NOMO-1 treated with dmso at 0.1 percent for 144 hours (cell line): ENCODE data around the gene DDN.

Experiments used
- DNase-seq: peaks from one replicate; lab custom pipeline; 2025; ENCODE audit not compliant: unreplicated experiment; lab: John Stamatoyannopoulos, UW

DDN gene

DNA sequence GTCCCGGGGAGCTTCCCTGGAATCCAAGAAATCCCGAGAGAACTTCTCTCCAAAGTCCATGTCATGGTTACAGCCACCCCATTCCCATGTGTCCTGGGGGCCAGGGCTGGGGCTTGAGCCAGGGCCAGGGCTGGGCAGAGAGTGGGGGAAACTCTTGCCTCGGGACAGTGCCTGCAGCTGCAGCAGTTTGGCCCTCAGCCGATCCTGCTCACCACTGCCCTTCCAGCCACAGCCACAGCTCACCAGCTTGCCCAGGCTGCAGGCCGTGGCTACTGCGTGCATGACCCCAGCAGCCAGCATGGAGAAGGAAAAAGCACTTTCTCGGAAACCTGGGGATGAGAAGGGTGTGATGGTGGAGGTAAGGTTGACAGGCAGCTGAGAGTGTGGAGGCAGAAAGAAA lies 31.2 kb downstream of the DDN start:
- DNase-seq, result no peak

DNA sequence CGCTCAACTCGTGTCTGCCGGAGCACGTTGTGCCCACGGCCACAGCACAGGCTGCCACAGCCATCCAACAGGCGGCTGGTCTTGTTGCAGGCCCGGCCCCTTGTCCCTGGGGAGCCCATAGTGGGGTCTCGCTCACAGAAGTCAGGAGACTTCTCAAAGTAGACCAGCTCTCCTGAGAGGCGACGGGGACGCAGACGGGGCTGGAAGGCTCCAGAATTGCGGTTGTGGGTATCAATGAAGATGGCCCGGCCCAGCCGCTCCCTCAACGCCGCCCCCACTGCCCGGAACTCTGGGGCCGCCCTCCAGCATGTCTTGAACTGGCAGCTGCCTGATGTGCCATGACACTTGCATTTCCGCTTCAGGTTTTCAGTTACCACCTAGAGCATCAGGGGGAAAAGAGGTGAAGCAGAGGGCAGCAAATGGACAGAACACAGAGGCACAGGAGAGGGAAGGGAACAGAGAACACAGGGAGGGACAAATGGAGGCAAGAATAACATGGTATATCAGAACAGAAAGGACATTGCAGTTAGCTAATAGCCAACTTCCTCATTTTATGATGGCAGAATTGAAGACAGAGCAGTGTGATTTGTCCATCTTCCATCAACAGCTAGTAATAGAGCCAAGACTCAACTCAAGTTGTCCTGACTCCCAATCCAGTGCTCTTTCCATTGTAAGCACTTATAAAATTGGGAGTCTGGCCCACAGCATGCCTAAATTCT lies 32.8 kb downstream of the DDN start:
- DNase-seq, result no peak

DNA sequence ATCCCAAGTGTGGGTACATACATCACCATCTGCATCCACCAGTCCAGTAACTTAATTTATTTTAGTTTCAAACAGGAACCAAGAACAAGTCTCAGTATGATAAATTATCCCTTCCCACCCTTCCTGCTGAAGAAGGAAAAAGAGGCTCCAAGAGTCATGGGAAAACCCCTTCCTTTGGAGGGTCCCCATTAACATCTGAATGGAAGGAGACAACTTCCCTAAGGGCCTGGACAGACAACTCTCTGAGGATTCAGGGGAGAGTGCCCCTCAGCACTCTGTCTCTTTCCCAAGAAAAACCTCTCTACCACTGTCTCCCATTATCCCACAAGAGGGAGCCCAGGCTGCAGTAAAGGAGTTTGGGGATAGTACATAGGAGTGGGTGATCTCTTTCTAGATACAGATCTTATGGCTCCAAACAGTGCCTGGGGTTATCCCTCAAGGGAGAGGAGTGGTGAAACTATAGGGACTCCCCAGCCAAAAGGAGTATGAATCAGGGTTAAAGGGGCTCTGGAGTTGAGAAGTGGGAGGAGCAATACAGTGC lies 33.8 kb downstream of the DDN start:
- no peak for DNase-seq

DNA sequence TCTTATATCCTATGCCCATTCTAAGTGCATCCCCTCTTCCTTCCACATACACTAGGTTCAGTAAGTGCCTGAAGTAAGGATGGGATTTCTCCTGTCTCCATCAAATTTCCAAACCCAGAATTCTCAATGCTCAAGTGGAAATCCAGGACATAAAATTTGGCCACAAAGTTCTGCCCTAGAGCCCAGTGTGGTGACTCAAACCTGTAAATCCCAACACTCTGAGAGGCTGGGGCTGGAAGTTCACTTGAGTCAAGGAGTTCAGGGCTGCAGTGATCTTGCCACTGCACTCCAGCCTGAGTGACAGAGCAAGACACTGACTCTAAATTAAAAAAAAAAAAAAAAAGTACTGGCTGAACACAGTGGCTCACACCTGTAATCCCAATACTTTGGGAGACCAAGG lies 37.4 kb downstream of the DDN start:
- no peak for DNase-seq

DNA sequence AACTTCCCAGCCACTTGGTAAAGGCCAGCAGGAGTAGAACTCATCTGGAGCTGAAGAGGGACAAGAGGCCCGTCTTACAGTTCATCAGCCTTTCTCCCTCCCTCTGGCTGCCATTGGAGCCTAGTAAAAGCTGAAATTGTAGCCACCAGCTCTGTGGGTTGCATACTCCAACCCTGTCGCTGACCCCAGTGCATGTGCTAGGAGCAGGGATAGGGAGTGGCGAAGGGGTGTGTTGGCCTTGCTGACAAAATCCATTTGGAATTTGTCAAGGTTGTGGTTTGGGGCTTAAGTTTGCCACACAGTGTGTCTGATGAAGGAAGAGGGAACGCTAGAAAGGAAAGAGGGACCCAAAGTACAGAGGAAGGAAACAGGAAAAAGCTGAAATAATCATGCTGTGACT lies 37.8 kb downstream of the DDN start:
- DNase-seq, result no peak

DNA sequence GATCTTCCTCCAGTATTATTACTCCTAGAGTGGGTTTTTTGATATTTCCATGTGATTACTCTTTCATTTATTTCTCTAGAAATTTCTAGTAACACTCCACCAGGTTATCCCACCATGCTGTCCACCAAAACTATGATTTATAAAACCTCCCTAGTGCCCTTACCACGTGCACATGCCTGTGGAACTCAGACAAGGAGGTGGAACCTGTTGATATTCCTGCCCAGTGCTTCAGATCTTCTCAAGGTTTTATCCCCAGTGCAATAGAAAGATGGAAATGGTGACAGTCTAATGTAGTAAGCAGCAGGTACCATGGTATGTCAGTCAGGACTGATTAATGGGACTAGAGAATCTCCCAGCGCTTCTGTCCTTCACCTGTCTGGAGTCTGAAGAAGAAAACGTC lies 38.3 kb downstream of the DDN start:
- no peak for DNase-seq

DNA sequence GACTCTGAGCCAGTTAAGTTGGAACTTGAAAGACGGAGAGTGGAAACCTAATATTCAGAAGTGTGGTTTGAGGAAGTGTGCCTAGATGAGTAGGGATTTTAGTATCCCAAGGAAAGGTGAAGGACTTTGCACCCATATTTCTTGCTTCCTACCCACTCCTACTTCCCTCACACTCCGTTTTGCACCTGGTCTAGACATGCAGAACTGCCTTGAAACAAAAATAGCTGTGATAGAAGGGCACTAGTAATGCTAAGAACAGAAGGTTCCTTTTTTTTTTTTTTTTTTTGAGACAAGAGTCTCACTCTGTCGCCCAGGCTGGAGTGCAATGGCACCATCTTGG lies 41.2 kb downstream of the DDN start:
- DNase-seq, result no peak

DNA sequence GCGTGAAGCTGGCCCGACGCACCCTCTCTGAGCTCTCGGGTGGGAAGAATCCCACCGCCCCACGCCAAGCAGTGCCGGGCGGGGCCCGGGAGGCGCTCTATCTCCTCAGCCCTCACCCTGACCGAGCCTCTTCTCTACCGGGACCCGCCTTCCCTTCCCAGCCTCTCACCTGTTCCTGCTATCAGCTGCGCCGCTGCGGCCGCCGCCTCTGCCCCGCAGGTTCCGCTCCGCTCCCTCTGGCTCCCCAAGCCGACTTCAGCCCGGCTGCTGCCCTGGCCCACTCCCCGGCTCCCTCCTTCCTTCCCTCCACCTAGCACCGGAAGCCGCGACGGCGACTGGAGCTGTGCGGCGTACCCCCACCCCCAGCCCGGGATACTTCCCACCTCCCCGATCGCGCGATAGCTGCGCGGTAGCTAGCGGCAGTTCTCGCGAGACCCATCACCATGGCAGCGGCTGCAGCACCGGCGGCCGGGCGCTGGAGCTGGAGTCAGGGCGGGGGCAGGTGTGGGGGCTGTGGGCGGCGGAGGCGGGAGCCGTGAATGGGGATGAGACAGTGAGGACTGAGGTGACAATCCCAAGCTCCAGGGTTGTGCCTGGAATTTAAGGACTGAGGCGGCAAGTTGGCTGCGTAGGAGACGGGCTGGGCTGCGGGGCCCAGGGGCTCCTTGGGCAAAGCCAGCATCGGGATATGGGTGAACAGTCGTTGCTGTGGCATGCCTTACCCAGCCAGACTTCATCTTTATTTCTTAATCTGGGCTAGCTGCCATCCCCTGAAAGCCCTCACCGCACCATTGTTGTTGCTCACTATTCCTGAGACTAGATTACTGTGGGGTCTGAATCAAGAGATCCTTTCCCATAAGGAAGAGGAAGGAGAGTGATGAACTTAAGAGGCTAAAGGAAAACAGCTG lies 41.8 kb downstream of the DDN start, which contains the start of gene ARF3:
Gene ARF3, minus strand, starts transcription at position 347 of the 908 bp plus-strand sequence. CDS start 16,392 bp downstream, outside the sequence.
- peak; percentile 93 for DNase-seq

DNA sequence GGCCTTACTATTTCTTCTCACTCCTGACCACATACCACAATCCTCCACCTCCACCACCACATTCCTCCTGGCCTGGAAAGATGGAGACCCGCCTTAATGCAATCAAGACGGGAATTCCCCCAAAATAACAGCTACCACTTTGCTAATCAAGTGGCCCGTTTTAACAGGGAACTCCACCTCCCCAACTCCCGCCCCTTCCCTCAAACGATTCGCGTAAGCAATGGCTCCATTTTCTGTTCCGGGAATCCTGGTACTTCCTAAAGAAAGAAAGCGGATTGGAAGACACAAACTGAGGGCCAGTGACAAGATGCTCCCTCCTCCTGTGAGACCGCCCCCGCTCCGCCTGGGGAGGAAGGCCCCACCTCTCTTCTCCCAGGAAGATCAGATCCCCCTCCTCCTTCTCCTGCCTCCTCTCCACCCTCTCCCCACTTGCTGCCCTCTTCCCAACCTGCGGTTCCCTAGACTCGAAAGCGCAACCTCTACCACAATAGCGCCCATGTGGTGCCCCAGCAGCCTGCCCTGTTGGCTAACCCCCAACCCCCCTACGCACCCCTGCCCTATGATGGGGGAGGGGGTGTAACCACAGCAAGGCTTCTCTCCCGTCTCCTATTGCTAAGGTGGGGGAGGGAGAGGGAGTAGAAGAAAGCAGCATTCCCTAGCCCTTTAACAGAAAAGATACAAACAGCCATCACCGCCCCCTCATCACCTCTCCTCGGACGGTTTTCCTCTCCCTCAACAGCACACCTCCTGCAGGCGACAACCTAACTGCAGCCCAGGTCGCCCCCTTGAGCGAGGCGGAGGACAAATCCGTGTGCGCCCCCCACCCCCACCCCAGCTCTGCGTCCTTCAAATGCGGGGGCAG lies 42.7 kb downstream of the DDN start:
- DNase-seq, result peak; percentile 58

DNA sequence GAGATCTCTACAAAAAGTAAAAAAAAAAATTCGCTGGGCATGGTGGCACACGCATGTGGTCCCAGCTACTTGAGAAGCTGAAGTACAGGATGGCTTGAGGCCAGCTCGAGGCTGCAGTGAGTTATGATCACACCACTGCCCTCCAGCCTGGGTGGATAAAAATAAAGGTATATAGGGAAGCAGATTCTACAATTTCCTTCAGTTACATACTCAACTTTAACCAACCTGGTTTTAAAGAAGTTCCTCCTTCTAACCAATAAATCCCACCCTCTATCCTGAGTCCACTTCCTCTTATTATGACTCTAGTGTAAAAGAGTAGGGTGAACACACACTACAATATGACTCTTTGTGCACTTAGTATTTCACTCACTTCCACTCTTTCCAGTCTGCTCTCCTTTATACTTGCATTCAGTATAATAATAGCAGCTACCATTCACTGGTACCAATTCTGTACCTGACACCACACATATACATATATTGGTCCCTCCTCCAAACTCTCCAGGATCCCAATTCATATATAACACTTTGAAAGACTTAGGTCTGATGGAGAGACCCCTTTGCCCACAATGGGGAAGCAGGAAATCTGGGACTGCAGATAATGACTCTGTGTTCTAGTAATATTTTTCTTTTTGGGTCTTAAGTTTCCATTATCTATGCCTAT lies 44.2 kb downstream of the DDN start:
- peak; percentile 77 for DNase-seq

DNA sequence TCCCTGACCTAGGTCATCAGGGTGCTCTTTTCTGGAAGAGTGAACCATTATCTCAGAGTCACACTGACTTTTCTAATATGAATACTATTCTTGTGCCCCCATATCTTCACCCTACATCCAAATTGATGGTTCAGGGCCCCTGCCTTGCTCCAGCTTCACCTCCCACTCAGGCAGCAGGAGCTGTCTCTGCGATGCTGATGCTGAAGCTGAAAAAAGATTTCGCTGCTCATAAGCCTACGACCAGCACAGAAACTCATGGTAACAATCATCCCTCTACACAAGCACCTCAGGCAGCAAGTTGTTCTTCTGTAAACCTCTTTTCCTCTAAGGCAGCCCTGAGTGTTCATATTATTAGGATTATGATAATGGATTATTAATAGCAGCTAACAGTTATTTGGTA lies 45.1 kb downstream of the DDN start:
- no peak for DNase-seq

DNA sequence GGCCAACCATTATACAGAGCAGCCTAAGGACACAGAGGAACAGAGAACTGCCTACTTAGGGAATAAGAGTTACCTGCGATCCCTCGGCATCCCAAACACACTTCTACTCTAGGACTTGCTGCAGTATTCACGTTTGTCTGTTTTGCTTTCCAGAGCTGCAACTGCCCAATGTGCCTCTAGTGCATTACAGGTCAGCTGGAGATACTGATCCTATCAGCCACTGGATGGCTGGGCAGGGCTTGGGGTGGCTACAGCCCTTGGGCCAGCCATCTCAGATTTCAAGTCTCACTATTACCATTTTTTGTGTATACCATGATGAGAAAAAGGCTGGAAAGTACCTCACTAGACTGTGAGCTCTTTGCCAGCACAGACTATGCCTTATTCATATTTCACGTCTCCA lies 46.5 kb downstream of the DDN start:
- DNase-seq, result no peak

DNA sequence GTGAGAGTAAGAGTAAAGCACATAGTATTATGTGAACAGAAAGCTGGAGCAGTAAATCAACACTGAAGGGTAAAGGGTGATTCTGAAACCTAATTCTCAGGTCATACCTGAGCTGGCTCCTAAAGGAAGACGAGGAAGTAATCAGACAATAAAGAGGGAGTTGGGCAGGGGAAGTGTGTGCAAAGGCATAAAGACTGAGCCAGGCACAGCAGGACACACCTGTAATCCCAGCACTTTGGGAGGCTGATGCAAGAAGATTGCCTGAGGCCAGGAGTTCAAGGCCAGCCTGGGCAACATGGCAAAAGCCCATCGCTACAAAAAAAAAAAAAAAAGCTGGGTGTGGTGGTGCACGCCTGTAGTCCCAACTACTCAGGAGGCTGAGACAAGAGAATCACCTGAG lies 51.4 kb downstream of the DDN start:
- DNase-seq, result no peak

DNA sequence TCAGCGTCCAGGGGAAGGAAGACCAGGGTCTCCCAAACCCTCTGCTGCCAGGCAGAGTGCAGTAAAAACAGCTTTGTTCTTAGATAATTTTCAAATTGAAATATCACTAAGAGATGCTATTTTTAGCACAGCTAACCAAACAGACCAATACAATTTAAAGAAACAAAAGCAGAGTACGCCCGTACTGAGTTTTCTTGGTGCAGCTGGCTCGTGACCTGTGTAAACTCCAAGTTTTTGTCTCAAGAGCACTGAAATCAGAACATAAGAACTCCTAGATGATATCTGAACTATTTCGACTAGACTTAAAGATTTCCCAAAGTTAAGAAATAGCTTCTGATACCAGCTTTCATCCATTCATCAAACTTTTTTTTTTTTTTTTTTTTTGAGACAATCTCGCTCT lies 52.2 kb downstream of the DDN start:
- no peak for DNase-seq

DNA sequence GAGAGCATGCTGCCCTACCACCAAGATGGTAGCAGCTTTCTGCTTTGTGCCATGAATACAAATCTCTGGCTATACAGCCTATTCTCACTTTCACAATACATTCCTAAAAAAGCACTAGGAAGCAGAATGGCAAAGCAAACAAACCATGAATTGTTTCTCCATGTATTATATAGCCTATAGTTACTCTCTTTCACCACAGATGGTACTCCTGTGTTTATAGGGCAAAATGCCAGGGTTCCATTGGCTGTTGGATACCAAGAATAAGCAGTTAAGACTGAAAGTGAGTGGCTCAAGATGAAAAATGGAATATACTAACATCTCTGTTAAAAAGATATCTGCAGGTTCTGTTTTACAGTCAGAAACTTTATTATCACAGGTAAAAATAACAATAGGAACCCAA lies 53.0 kb downstream of the DDN start:
- DNase-seq, result no peak
